H1 (cell line): ENCODE data around the gene PTPRF. TPM values are rescaled to one million over a fixed set of nuclear protein-coding genes. Genes with fewer than 3 reads are reported as not detected.

Experiments
- ATF3 ChIP-seq: IDR thresholded peaks from 2 replicates; pipeline ENCODE4 v1.6.1; 2011; ENCODE audit warnings: low read depth, mild to moderate bottlenecking, low read length; ENCODE audit not compliant: insufficient read depth
- BCL11A ChIP-seq, 2 experiments: IDR thresholded peaks; one replicate each; pipeline ENCODE4 v1.6.1; 2011; ENCODE audit warnings: low read depth in 2 of 2, low read length in 2 of 2, mild to moderate bottlenecking in 2 of 2
- CHD7 ChIP-seq: fragments of 300-600 bp; sonication (generic); IDR thresholded peaks from 2 replicates; pipeline ENCODE4 v1.7.1; 2012; ENCODE audit warnings: low read length, moderate library complexity, mild to moderate bottlenecking, inconsistent platforms; ENCODE audit not compliant: insufficient replicate concordance
- HDAC2 ChIP-seq, 2 experiments: fragments of 300-600 bp in 1 of 2; sonication (generic) in 1 of 2; IDR thresholded peaks; 2 replicates each; pipeline ENCODE4 v1.6.1; 2011 to 2012; ENCODE audit warnings: low read depth in 2 of 2, low read length in 2 of 2, mild to moderate bottlenecking in 2 of 2, moderate library complexity in 2 of 2, borderline replicate concordance in 1 of 2, inconsistent platforms in 1 of 2
- NRF1 ChIP-seq: IDR thresholded peaks from 2 replicates; pipeline ENCODE4 v1.6.1; 2011; ENCODE audit warnings: mild to moderate bottlenecking, low read depth, low read length, improper control_type of control experiment
- RNF2 ChIP-seq: fragments of 200-900, 300-1000 bp; sonication (generic); IDR thresholded peaks from 2 replicates; pipeline ENCODE4 v1.7.1; 2016; ENCODE audit warnings: borderline replicate concordance, low read depth, mild to moderate bottlenecking, antibody characterized with exemption, low read length; ENCODE audit not compliant: poor library complexity, severe bottlenecking; ENCODE audit errors: missing control alignments
- polyA plus RNA-seq, 7 experiments: library from polyadenylated mRNA; depleted of rRNA in 3 of 7; stranded (reverse) in 5 of 7; unstranded in 2 of 7; fragments of >200 nt in 5 of 7; fragments of 200-250 nt in 2 of 7; gene quantifications; 1 replicate in 5 of 7; 2 replicates in 1 of 7; 4 replicates in 1 of 7; pipeline versions ENCODE4 v1.2.1 to v1.2.3, GENCODE V29; 2011 to 2013; ENCODE audit warnings: missing spikeins in 2 of 7, mixed read lengths in 2 of 7
- total RNA-seq: library from RNA; stranded (reverse); fragmentation: NEBNext Ultra II Directional; extraction: Animal tissue kit (Norgen Biotek cat#: 25700); gene quantifications from 2 replicates; pipeline ENCODE4 v1.2.1, GENCODE V29; 2021
- TF ChIP-seq, protein P1 (sequence below): IDR thresholded peaks from 2 replicates; pipeline ENCODE4 v1.6.1; 2012; ENCODE audit warnings: low read length, inconsistent platforms

Gene PTPRF
- total and polyA plus RNA-seq, 2 of the 8 experiments (the other 6 are each of a cell fraction or from before 2014, with no cell fraction given) = 136 to 231 TPM

GRCh38 chr1:43550598-43551246 lies 20.0 kb downstream of the PTPRF start (continued):
- TF ChIP-seq RNF2 = no peak
- no peak for TF ChIP-seq NRF1
- TF ChIP-seq CHD7 = no peak
- TF ChIP-seq, protein P1, sequence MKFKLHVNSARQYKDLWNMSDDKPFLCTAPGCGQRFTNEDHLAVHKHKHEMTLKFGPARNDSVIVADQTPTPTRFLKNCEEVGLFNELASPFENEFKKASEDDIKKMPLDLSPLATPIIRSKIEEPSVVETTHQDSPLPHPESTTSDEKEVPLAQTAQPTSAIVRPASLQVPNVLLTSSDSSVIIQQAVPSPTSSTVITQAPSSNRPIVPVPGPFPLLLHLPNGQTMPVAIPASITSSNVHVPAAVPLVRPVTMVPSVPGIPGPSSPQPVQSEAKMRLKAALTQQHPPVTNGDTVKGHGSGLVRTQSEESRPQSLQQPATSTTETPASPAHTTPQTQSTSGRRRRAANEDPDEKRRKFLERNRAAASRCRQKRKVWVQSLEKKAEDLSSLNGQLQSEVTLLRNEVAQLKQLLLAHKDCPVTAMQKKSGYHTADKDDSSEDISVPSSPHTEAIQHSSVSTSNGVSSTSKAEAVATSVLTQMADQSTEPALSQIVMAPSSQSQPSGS = no peak
- peak in 1 of 2 experiments; percentile 61; a peak in 1 of 4 replicates for TF ChIP-seq HDAC2 (IDR thresholded peaks at IDR 0.05; ENCODE audit: borderline replicate concordance in 1 of 2, low read depth in 2 of 2, low read length in 2 of 2)
- TF ChIP-seq ATF3 = no peak
- TF ChIP-seq BCL11A (IDR thresholded peaks at IDR 0.05; ENCODE audit: low read depth in 2 of 2, low read length in 2 of 2) = no peak
